GM21529 (cell line): ENCODE measurements around the gene MSANTD2.
A peak's percentile ranks its signal among the peaks of the same experiment; 100 is the strongest.

Source experiments
- ATAC-seq: cut with Tn5 transposase; IDR thresholded peaks from one replicate; pipeline ENCODE4 v1.9.1; 2021; ENCODE audit not compliant: unreplicated experiment

MSANTD2 gene

DNA sequence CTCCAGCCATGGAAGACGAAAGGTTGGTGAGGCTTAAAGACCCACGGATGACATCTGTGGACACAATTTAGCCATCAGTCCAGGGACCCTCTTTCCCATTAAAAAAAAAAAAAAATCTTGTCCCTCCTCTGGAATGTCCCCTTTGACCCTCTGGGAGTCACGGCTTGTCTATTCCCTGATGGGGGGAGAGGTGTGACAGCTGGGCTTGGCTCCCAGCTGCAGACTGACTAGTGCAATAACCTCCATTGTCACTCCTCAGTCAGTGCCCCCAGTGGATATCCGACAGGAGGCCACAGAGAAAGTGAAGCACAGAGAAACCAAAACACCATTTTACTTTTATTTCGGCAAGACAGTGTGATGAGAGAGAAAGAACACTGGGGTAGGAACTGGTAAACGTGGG is 45.5 kb downstream of the MSANTD2 start:
- ATAC-seq, result no peak

DNA sequence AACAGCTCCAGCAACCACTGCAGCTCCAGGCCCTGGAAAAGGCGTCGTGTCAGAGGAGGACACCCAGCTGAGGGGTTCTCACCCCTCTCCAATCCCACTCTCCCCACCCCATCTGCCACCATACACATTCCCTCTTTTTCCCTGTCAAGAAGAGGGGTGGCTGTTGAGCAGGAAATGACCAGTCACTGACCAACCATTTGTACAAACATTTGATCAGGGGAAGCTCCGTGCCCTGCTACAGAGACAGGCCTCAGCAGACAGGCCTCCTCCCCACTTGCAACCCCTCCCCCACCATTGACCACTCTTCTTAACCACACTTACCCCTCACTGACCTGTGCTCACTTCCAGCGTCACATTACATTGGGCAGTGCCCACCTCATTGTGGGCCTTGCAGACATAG is 45.9 kb downstream of the MSANTD2 start:
- no peak for ATAC-seq

DNA sequence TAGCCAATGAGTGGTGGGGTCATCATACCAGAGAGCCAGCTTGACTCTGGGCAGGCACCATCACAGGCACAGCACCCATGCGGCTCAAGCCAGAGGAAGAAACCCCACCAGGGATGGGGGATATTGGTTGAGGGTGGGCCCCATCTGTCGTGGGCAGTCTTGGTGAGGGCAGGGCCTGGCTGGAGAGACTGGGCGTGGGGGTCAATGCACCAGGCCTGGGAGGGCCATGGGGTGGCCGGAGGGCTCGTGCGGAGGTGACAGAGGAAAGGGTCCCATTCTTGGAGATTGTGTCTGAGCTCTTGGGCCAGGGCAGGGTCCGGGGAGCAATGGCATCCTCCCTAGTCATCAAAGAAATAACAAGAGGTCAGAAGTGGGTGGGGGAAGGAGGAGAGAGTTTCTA is 46.6 kb downstream of the MSANTD2 start:
- ATAC-seq, result no peak

DNA sequence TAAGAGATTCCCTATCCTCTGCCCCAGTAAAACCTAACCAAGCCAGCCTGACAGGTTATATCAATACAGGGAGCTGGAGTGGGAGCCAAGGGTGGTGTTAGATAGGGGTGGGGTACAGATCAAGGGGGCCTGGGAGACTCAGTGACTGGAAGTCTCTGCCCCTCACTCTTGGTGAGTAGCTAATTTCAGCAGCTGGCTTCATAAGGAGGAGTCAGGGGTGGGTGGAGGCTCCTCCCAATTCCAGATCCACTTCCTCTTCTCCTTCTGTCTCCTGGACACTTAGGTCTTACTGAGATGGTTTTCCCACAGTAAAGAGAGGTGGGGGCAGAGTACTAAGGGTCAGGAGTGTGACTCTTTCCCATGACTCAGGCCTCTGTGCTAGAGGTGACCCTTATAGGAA is 47.0 kb downstream of the MSANTD2 start:
- ATAC-seq, result no peak

DNA sequence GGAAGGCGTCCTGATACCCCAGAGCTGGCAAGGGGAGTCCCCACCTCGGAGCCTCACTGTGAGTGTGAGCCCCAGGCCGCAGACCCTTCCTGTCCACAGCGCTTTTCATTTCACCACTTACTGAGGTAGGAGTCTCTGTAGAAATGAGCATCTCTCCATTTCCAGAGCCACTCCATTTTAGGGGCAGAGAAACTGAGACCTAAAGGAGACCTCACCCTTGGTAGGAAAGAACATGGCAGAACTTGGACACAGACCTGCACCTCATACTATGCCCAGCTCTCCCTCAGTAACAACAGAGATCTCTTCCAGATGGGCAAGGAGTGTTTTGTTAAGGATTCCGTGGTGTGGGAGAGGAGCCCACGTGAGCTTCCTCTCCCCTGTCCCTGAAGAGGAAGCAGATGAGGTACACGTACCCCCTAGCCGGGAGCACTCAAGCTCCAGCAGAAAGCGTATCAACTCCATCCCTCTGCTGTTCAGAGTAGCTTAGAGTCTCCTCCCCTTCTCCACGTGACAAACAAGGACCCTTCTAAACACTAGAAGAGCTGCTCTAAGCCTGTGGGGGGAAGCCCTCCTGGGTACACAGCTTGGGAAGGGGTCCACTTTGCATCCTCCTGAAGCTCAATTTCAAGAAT is 47.6 kb downstream of the MSANTD2 start:
- ATAC-seq, result no peak

DNA sequence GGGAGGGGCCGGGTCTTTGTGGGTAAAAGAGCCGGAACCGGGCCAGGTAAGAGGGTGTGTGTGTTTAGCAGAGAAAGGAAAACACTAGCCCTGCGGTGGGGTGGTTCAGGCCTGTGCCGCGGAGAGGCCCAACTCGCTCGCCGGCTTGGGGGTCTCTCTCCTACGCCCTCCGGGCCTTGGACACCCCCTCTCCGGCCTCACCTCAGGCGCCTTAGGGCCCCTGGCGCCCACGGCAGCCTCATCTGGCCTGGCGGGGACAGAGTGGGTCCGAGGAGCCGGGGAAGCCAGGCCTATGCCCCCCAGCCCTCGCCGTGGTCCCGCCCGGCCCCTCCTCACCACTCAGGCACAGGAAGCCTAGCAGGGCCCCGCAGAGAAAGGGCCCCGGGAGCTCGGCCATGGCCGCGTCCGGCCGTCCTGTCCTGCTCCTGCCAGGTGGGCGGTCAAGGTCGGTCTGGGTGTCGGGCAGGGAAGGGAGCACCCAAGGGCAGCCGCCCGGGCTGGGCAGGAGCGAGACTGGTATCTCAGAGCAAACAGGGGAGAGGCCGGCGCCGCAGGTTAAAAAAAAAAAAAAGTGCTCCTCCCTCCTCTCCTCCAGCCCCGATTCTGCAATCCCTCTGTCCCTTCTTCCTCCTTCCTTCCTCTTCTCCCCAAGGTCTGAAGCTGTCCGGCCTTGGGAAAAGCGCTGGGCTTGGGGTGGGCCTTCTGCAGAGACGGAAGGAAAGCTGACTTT is 48.3 kb downstream of the MSANTD2 start, which contains the start of gene VSIG2:
VSIG2 (minus strand) TSS at position 515 of the 730 bp plus-strand sequence; CDS start at position 397, 118 bp downstream.
- ATAC-seq, result no peak

DNA sequence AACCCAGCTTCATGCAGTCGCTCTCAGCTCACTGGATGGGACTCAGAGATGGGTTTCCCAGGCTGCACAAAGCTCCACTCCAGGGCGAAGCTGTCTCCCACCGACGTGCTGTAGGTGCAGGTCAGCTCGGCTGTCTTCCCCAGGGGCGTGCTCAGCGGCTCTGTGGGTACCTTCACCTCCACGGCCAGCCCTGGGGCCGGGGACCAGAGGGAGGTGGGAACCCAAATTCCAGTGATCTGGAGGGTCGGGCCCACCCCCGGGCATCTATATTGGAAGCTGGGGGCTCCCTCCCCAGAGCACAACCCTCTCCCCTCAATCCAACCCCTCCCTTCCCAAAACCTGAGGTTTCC is 48.8 kb downstream of the MSANTD2 start:
- no peak for ATAC-seq

DNA sequence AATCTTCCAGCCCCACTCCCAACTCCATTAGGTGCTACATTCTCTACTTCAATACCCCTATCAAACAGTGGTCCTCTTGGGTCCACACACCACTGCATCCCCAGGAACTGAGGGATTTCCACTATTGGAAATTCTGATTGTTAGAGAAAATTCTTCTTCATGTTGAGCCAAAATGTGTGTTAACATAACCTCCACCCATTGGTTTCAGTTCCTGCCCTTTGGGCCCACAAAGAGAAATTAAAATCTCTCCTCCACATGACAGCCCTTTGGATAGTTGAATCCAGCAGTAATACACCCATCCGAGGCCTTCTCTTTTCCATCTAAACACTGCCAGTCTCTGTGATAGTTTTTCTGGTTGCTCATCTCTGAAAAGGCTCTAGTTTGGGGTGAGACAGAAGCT is 50.3 kb downstream of the MSANTD2 start:
- ATAC-seq, result no peak

DNA sequence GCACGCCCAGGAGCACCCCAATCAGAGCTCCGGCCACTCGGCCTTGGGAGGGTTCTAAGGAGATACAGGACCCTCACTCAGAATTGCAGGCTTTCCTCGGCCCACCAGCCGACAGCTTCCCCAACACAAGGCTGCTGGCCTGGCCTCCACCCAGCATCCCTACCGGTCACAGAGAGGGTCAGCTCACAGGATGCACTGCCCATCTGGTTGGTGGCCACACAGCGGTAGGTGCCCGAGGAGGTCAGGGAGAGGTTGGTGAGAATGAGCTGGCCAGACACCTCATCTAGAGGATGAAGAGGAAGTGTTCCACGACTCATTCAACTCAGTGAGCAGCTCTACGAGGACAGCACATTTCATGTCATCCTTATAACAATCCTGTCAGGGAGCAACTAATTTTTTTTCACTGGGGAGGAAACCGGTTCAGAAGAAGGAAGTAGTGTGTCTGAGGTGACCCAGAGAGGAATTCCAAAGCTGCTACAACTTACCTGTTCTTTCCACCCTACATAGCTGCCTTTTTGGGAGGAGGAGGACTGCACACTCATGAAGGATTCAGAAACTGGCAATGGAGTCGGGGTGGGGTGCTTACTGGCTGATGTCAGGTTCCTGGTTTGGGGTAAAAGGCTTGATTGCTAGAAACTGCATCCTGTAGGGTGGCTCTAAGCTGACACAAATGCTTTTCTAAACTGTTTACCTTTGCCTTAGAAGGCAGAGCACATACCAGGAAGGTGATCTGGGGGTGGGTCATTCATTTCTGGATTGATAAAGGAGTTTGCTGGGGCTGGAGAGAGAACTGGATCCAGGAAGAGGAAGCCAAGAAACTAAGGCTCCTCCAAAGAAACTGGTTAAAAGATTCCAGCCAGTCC is 51.5 kb downstream of the MSANTD2 start:
- ATAC-seq, result no peak

DNA sequence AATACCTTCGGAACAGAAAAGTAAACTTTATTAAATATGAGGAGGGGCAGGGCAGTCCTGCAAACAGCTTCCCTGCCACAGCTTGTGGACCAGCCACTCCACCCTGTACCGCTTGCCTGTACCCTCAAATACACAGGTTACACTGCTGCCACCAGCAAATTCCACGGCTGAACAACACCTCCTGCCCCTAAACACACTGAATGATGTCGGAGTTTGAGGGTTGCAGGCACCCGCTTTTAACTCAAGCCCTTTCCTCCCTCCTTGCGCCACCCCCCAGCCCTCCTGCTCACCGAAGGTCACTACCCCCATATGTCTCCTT is 52.1 kb downstream of the MSANTD2 start:
- no peak for ATAC-seq

DNA sequence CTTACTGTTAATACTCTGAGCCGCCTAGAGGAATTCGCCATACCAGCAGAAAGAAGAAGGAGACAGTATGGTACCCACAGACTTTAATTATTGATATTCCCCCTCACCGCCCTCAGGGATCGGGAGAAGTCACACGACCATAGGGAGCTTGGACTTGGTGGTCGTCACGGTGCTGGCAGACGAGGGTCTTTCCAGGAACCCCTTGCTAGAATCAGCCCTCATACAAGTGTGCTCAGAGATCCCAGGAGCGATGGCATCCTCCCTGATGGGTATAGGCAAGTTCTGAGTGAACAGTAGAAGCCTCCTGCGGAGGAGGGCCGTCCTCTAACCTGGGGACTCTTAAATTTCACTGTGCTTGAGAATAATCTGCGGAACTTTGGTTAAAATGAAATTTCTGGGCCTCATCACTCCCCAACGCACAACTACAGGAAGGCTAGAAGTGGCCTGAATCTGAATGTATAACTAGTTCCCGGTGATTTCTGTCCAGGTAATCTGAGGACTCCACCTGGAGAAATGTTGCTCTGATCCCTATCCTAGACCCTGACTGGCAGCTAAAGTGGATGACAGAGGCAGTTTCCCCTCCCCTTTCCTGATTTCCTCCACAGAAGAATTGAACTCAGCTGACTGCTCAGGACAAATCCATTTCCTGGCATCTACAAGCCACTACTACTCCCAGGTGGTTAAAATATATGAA is 52.7 kb downstream of the MSANTD2 start:
- ATAC-seq, result no peak

DNA sequence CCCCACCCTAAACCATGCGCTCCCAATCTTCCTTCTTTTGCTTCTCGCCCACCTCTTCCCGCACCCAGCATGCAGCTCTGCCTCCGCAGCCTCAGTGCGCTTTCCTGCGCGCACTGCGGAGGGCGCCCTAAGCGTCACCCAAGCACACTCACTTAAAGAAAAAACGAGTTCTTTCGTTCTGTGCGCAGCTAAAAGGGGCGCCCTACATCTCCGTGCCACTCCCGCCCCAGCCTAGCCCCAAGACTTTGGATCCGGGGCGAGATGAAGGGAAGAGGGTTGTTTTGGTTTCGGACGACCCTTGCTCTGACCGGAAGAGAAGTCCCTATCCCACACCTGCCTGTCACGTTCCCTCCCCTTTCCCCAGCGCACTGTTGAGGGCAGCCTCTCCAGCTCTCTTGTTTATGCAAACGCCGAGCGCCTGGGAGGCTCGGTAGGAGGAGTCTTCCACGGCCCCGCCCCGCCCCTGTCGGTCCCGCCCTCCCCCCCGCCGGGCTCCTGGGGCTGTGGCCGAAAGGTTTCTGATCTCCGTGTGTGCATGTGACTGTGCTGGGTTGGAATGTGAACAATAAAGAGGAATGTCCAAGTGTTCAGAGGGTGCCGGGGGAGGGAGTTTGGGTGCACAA is 53.5 kb downstream of the MSANTD2 start:
- peak; percentile 93 for ATAC-seq

DNA sequence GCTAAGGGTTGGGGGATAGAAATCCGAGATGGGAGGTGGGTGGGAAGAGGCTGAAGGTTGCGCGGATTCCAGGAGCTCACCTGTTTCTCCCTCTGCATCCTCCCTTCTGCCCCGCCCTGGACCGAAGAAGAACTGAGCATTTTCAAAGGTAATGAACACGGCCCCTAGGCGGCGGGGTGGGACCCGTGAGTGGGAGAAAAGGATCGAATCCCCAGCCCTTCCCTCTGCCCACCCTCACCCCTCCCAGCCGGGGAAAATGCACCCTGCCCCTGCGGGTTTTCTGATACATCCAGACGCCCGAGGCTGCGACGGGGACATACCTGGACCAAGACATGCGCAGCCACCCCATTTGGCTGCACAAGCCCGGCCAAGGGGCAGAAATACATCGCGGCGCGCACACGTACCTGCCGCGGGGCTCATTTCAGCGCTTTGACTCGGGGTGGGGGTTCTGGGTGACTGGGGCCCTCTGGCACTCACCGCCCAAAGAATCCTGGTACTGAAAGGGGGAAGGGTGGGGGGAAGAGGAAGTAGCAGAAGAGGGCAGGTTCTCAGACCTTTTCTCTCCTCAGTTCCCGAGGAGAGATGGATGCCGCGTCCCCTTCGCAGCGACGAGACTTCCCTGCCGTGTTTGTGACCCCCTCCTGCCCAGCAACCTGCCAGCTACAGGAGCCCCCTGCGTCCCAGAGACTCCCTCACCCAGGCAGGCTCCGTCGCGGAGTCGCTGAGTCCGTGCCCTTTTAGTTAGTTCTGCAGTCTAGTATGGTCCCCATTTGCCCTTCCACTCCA is 54.2 kb downstream of the MSANTD2 start:
- ATAC-seq, result peak; percentile 29

DNA sequence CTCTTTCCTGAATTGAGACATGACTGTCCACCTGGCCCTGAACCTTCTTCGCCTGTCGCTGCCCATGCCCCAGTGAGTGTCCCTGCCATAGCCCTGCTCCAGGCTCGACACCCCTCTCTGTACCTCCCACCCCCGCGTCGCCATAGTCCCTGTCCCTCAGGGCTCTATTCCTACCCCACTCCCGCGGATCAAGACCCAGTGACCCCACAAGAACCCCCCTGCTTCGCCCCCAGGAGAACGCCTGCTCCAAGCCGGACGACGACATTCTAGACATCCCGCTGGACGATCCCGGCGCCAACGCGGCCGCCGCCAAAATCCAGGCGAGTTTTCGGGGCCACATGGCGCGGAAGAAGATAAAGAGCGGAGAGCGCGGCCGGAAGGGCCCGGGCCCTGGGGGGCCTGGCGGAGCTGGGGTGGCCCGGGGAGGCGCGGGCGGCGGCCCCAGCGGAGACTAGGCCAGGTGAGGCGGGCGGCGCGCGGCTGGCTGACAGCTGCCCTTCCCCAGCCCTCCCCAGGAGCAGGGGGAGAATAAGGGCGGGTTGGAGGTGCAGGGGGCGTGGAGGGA is 54.9 kb downstream of the MSANTD2 start:
- ATAC-seq, result no peak

DNA sequence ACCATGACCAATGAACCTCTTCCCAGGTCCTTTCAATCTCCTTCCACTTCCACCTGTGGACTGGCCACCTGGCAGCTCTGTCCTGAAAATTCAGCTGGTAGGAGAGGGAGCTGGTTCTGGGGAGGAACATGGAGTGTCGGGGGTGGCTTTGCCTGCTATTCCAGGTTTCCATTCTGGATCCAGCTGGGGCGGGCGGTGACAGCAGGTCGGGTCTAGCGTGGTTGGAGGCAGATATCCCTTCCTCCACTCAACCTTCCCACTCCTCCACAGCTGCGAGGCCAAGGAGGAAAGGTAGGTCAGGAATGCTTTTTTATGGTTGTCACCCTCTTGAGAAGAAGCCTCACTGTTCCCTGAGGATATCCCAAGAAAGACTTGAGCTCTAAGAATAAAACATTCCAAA is 57.2 kb downstream of the MSANTD2 start:
- ATAC-seq, result no peak

DNA sequence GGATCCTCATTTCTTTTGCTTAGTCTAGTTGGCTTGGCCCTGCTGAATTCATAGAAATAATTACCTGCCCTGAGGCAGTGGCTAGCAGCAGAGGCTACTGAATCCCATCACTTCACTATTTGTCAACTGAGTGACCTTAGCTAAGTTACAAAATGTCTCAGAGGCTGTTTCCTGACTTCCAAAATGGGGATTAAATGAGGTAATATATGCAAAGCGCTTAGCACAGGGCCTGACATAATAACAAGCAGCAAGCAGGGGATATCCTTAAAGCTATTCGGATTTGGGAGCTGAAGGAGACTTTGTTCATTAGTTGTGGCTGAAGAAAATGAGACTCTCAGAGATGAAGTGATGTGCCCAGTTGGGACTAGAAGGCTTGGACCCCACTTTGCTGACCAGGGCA is 57.7 kb downstream of the MSANTD2 start:
- no peak for ATAC-seq

DNA sequence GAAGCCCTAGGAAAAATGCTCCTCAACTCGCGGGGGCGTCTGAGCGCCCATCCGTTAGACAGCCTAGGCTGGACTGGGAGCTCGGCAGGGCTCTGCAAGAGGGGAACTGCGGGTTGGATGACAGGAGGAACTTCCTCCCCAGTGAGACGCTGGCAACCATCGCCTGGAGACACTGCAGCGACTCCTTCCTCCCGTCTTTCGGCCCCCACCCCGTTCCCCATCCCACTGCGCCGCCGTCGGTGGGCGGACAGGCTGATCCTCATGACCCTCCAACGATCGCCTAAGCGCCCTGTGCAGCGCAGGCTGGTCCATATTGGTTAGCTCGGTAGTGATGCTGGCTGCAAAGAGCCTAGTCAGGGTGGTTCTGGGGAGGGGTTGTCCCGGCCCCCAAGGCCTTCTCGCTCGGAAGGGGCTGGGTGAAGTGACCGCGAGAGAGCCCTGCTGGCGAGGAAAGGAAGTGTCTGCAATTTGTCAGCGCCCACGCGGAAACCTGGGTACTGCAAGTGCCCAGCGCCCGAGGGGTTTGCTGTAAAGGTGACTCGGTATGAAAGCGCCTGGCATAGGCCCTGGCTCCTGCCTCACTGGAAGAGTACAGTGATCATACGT is 59.8 kb downstream of the MSANTD2 start:
- peak; percentile 39 for ATAC-seq

DNA sequence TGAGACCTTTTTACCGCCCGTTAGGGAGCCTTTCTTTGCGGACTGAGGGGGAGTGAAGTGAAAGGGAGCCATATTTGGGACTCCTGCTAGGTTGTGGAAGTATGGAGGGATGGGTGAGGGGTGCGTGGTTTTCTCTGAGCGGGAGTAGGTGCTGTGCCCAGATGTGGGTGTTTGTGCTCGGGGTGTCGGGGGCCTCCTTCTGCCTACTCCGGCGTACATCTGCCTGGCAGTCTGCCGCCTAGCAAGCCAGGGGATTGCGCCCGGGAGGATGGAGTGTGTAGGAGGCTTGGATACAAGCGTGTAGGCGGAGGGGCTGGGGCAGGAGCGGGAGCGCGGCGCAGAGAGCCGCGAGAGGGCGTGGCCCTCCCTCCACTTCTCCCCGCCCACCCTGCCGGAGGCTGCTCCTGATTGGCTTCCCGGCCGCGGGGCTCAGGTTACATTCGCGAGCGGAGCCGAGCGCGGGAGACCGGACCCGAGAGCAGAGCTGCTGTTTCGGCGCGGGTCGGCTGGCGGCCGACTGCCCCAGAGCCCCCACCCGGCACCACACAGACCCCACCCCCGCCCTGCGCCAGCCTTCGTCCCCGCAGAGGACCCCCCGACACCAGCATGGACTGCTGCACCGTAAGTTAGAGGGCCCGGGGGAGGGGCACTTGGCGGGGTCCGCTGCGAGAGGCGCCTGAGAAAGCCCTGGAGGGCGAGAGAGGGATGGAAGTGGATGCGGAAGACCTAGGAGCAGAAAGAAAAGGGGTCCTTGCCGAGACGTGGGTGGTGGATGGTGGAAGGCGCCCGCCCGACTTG is 60.5 kb downstream of the MSANTD2 start, which contains the start of gene NRGN:
NRGN (plus strand) TSS at position 464 of the 798 bp plus-strand sequence; CDS start at position 607, 143 bp downstream.
- ATAC-seq, result peak; percentile 98
